Fibroblast of skin of left biceps (primary cell): ENCODE results near the gene SIRT3.

ENCODE experiments used
- DNase-seq, 2 experiments: peaks; one replicate each; pipeline ENCODE4 v3.0.0-alpha.2; 2013; ENCODE audit warnings: low read depth in 2 of 2

SIRT3 gene

DNA sequence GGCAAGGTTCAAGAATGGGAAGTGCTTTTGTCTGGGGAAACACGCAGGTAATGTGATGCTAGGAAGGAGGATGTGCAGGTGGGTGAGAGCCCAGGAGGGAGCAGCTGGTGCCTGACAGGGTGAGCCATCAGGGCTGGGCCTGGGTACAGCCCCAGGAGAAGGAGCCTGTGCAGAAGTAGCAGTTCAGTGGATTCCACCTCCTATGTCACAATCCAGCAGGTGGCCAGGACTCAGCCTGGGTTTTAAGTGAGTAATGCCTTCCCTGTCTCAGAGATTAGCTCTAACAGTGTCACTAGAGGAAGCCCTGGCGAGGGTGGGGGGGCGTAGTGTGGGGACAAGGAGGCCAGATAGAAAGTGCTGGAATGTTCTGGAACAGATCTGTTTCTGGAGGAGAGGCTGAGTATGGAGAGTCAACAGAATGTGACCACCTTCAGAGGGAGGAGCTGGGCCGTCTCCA is 20.5 kb downstream of the SIRT3 start:
- no peak for DNase-seq

GRCh38 chr11:214083-214482 is 22.1 kb downstream of the SIRT3 start:
- no peak for DNase-seq

DNA sequence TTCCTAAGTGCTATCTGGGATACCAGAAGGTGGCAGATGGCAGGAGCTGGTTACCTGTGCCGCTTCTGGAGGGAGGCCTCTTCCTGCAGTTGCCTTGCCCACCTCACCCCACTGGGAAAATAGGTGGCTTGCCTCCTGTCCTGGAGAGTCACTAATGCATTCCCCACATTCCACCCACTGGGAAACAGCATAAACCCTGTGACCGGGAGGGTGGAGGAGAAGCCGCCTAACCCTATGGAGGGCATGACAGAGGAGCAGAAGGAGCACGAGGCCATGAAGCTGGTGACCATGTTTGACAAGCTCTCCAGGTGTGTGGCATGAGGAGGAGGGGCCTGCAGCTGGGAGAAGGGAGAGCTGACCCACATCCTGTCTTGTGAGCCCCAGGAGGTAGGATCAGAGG is 23.0 kb downstream of the SIRT3 start:
- DNase-seq: no peak

GRCh38 chr11:212150-213100 is 23.7 kb downstream of the SIRT3 start:
- DNase-seq: no peak

DNA sequence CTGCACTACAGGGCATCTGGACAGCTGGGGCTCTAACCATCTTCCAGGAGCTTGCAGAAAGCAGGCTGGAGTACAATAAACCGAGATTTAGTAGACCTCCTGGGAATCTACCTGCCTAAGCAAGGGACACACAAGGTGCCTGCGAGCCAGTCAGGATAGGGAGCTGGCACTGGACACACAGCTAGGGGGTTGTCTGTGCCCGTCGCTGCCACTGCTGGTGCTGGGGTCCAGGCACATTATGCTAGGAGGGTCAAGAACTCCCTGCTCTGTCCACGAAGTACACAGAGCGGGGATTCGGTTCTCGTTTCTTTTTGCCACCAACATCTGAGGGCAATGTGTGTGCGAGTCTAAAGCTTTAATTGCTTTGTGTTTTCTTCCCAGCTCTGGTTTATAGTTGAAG is 24.4 kb downstream of the SIRT3 start:
- DNase-seq: no peak

GRCh38 chr11:211295-211694 is 24.8 kb downstream of the SIRT3 start:
- DNase-seq: no peak

- DNase-seq: no peak
Measured at GRCh38 chr11:210803-211180, 25.4 kb downstream of the SIRT3 start.

- DNase-seq: peak; percentile 35 to 53
Measured at GRCh38 chr11:210122-210802, 25.9 kb downstream of the SIRT3 start.

DNA sequence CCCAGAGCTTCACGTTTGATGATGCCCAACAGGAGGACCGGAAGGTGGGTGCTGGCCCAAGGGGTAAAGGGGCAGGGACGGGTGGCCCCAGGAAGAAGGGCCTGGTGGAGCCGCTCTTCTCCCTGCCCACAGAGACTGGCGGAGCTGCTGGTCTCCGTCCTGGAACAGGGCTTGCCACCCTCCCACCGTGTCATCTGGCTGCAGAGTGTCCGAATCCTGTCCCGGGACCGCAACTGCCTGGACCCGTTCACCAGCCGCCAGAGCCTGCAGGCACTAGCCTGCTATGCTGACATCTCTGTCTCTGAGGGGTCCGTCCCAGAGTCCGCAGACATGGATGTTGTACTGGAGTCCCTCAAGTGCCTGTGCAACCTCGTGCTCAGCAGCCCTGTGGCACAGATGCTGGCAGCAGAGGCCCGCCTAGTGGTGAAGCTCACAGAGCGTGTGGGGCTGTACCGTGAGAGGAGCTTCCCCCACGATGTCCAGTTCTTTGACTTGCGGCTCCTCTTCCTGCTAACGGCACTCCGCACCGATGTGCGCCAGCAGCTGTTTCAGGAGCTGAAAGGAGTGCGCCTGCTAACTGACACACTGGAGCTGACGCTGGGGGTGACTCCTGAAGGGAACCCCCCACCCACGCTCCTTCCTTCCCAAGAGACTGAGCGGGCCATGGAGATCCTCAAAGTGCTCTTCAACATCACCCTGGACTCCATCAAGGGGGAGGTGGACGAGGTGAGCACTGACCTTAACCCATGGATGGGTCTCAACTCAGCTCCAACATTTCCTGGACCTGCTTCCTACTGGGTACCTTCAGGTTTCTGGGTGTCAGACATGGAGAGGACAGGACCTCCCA is 26.6 kb downstream of the SIRT3 start:
- DNase-seq: no peak

DNA sequence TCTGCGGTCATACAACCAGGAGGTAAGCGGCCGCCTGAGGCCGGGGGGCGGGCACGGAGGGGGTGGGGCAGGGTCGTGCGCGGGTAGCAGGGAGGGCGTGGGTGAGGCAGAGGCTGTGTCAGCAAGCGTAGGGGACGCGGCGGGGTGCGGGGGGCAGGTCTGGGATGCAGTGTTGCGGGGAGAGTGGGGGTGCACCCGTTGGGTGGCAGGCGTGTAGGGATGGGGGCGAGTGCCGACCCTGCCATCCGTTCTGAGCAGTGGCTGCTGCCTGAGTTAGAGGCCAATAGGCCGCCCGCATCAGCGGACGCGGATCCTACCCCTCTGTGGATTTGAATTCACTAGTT is 27.3 kb downstream of the SIRT3 start:
- no peak for DNase-seq

- peak; percentile 27 to 28 for DNase-seq
Measured at GRCh38 chr11:208181-208916, 27.8 kb downstream of the SIRT3 start.

- DNase-seq: no peak
Measured at GRCh38 chr11:207863-208180, 28.3 kb downstream of the SIRT3 start.

DNA sequence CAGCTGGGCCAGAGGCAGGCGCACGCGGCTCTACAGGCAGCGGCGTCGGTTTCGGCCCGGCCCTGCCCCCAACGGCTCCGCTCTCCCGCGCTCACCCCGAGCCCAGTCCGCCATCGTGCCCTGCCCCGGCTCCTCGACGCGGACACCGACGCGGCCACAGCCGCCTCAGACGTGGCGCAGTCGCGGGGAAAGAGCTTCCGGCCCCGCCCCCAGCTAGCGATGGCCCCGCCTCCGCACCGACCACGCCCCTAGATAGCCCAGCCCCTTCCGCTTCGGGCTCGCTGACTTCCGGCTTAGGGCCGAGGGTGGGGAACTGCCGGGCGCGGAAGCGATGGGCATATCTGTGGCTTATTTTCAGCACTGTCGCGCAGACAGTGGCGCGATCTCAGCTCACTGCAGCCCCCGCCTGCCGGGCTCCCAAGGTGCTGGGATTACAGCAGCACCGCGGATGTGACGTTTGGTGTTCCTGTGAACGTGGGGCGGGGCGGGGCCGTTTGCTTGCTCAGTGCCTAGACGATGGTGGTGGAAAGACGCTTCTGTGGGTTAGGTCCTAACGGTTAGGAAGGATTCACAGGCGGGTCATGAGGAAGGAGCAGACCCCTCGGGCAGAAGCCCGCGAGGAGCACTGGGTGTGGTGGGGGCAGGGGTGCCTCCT is 28.8 kb downstream of the SIRT3 start, which contains the start of the genes BET1L and RIC8A:
Gene BET1L (minus strand): TSS at position 192 of the 655 bp plus-strand sequence. CDS start 78 bp downstream, at position 114.
Gene RIC8A (plus strand): TSS at position 501 of the 655 bp plus-strand sequence. CDS start 1,147 bp downstream, outside the sequence.
- peak; percentile 96 for DNase-seq

DNA sequence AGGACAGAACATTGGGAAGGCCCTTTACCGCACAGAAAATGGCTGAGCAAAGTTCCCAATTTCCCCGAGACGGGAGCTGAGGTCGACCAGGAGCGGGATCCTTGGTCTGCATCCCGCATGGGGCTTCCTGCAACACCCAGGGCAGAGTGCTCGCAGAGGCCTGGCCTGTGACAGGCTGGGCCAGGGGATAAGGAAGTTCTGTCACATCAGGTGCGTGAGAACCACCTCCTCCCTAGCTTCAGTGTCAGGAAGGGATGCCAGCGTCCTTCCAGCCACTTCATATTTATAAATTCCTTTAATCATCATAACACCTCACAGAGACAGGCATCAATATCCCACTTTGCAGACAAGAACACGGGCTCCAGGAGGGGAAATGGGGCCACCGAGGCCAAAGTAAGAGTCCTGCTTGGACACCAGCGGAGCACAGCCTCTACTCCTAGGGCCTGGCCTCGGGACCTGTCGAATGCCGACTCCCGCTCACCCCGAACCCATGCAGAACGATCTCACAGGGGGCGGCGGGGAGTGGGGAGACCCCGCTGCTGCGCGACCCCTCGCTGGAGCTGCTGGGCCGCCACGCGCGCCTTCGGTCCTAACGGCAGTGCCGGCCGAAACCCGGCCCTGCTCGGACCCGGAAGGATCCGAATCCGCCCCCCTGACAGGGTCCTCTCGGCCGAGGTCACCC is 29.5 kb downstream of the SIRT3 start:
- no peak for DNase-seq

GRCh38 chr11:206002-206384 is 30.1 kb downstream of the SIRT3 start:
- no peak for DNase-seq

GRCh38 chr11:205221-206001 is 30.7 kb downstream of the SIRT3 start:
- no peak for DNase-seq

DNA sequence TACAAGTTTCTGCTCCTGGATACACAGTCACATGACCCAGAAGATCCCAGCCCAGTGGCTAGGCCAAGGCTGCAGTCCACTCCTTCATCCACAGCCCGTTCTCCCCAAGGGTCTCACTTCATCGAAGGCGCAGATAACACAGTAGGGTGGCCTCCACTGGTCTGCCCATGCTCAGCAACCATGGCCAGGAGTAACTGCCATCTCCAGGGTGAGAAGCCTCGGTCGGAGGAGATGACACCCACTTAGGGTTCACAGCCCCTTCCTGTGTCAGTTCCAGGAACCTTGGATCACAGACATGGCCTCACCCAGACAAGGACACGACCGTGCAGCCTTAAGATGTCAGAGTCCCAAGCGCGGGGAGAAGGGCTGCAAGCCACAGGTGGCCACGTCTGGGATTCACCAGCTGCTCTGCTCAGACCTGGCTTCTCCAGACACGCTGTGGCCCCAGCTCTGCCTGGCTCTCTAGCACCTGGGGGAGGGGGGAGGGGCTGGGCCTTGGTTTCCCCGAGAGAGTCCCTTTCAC is 31.5 kb downstream of the SIRT3 start:
- DNase-seq: no peak

DNA sequence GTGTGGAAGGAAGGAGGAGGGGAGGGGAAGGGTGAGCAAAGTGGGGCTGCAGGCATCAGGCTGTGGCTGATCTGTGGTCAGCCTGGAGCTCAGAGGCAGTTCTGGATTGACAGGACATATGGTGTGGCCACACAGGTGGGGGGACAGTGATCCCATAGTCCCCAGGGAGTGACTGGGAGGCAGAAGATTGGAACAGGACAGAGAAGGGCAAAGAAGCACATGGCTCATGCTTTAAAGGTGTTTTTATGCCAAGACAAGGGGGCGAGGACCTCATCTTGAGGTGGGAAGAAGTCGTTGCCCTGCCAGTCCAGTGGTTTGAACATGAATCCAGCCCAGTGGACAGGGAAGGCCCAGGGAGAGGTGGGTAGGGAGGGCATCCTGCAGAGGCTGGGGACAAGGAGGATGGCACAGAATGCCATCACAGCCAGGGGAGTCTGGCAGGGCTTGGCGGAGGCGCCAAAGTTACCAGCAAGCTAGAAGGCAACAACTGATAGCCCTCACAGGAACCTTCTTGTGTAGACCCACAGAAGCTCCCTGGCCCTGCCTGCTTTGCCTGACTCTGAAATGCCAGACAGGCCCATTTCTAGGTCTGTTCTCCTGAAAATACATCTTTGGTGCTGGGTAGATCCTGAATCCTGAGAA is 32.1 kb downstream of the SIRT3 start:
- DNase-seq: no peak
